22Rv1 (cell line): ENCODE measurements around the gene MAP2K3.
"Not testable (repeated sequence)": the region's sequence is repeated elsewhere in the genome, so short reads cannot be mapped to it uniquely, and the experiment has no call there.

Experiments
- ZFX ChIP-seq: fragments of 450-650 bp; IDR thresholded peaks from 2 replicates; pipeline ENCODE4 v1.6.1; 2017; ENCODE audit warnings: antibody characterized with exemption, borderline replicate concordance
- TF ChIP-seq, protein P1 (sequence below): fragments of 450-650 bp; IDR thresholded peaks from 2 replicates; pipeline ENCODE4 v1.5.1; 2017; ENCODE audit warnings: mild to moderate bottlenecking

GRCh38 chr17:21319686-21320375, 35.3 kb downstream of the MAP2K3 start:
- TF ChIP-seq, protein P1, sequence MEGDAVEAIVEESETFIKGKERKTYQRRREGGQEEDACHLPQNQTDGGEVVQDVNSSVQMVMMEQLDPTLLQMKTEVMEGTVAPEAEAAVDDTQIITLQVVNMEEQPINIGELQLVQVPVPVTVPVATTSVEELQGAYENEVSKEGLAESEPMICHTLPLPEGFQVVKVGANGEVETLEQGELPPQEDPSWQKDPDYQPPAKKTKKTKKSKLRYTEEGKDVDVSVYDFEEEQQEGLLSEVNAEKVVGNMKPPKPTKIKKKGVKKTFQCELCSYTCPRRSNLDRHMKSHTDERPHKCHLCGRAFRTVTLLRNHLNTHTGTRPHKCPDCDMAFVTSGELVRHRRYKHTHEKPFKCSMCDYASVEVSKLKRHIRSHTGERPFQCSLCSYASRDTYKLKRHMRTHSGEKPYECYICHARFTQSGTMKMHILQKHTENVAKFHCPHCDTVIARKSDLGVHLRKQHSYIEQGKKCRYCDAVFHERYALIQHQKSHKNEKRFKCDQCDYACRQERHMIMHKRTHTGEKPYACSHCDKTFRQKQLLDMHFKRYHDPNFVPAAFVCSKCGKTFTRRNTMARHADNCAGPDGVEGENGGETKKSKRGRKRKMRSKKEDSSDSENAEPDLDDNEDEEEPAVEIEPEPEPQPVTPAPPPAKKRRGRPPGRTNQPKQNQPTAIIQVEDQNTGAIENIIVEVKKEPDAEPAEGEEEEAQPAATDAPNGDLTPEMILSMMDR = not testable (repeated sequence)
- TF ChIP-seq ZFX = not testable (repeated sequence)
